Neural cell (in vitro differentiated cells): ENCODE measurements around the gene ACVR1. TPM values are rescaled to one million over a fixed set of nuclear protein-coding genes. Genes with fewer than 3 reads are reported as not detected.

Source experiments
- H2AFZ ChIP-seq: fragments of 200-600, 300-800 bp; sonication (generic), shearing (Covaris generic); 2 replicates; pipeline ENCODE4 v1.6.0; 2014; ENCODE audit warnings: low read depth, mild to moderate bottlenecking, antibody characterized with exemption, low read length, moderate library complexity
- H3F3A ChIP-seq: fragments of 200-600 bp; shearing (Covaris generic); 2 replicates; pipeline ENCODE4 v1.6.1; 2016; ENCODE audit warnings: mild to moderate bottlenecking, moderate library complexity, mixed read lengths, antibody characterized with exemption, low read length; ENCODE audit not compliant: insufficient read depth, poor library complexity, severe bottlenecking
- H3K27ac ChIP-seq: fragments of 200-600, 300-800 bp; sonication (generic), shearing (Covaris generic); 2 replicates; pipeline ENCODE4 v1.5.1; 2014; ENCODE audit warnings: mild to moderate bottlenecking, low read length, moderate library complexity
- H3K27me3 ChIP-seq: fragments of 300-800, 200-600 bp; sonication (generic), shearing (Covaris generic); 2 replicates; pipeline ENCODE4 v1.6.0; 2014; ENCODE audit warnings: mild to moderate bottlenecking, low read depth, low read length, moderate library complexity; ENCODE audit not compliant: insufficient read depth
- H3K36me3 ChIP-seq: fragments of 300-800, 200-600 bp; sonication (generic), shearing (Covaris generic); 2 replicates; pipeline ENCODE4 v1.5.1; 2014; ENCODE audit warnings: mild to moderate bottlenecking, antibody characterized with exemption, low read length, moderate library complexity; ENCODE audit not compliant: insufficient read depth
- H3K4me2 ChIP-seq: fragments of 300-800, 200-600 bp; sonication (generic), shearing (Covaris generic); 2 replicates; pipeline ENCODE4 v1.6.0; 2014; ENCODE audit warnings: mild to moderate bottlenecking, low read length
- H3K4me3 ChIP-seq: fragments of 300-800, 200-600 bp; sonication (generic), shearing (Covaris generic); 2 replicates; pipeline ENCODE4 v1.5.1; 2014; ENCODE audit warnings: mild to moderate bottlenecking, low read length, moderate library complexity
- H3K79me2 ChIP-seq: fragments of 200-600 bp; shearing (Covaris generic); replicated peaks from 2 replicates; pipeline ENCODE4 v1.6.0; 2014; ENCODE audit warnings: mild to moderate bottlenecking, low read length, moderate library complexity; ENCODE audit not compliant: insufficient read depth
- H3K9ac ChIP-seq: fragments of 300-800, 200-600 bp; sonication (generic), shearing (Covaris generic); 2 replicates; pipeline ENCODE4 v1.6.1; 2016; ENCODE audit warnings: mild to moderate bottlenecking, low read length, mixed read lengths
- H3K9me2 ChIP-seq: fragments of 200-600 bp; shearing (Covaris generic); 2 replicates; pipeline ENCODE4 v1.6.1; 2016; ENCODE audit warnings: mild to moderate bottlenecking, low read length, mixed read lengths; ENCODE audit not compliant: insufficient read depth
- H3K9me3 ChIP-seq: fragments of 200-600, 300-800 bp; sonication (generic), shearing (Covaris generic); 2 replicates; pipeline ENCODE4 v1.6.1; 2016; ENCODE audit warnings: mild to moderate bottlenecking, mixed run types, low read length, moderate library complexity, mixed read lengths
- H4K20me1 ChIP-seq: fragments of 200-600 bp; shearing (Covaris generic); 2 replicates; pipeline ENCODE4 v1.6.1; 2016; ENCODE audit warnings: mild to moderate bottlenecking, mixed run types; ENCODE audit not compliant: insufficient read depth
- EP300 ChIP-seq: fragments of 450-650 bp; conservative IDR thresholded peaks from 2 replicates; pipeline ENCODE4 v1.6.1; 2014; ENCODE audit warnings: antibody characterized with exemption, mild to moderate bottlenecking, moderate library complexity; ENCODE audit not compliant: poor library complexity, severe bottlenecking
- EZH2 ChIP-seq: fragments of 200-600, 300-800 bp; shearing (Covaris generic), sonication (generic); IDR thresholded peaks from 2 replicates; pipeline ENCODE4 v1.6.1; 2014; ENCODE audit warnings: antibody characterized with exemption, low read length, borderline replicate concordance, mild to moderate bottlenecking; ENCODE audit not compliant: insufficient read depth, poor library complexity, severe bottlenecking
- MXI1 ChIP-seq: fragments of 450-650 bp; conservative IDR thresholded peaks from 2 replicates; pipeline ENCODE4 v1.6.1; 2014; ENCODE audit warnings: antibody characterized with exemption, mild to moderate bottlenecking; ENCODE audit not compliant: poor library complexity, severe bottlenecking
- POLR2AphosphoS5 ChIP-seq: IDR thresholded peaks from 2 replicates; pipeline ENCODE4 v1.6.1; 2012
- RAD21 ChIP-seq: fragments of 450-650 bp; conservative IDR thresholded peaks from 2 replicates; pipeline ENCODE4 v1.6.1; 2014; ENCODE audit warnings: antibody characterized with exemption, mild to moderate bottlenecking, moderate library complexity
- REST ChIP-seq: IDR thresholded peaks from 2 replicates; pipeline ENCODE4 v1.6.1; 2012; ENCODE audit warnings: borderline replicate concordance
- SMC3 ChIP-seq: fragments of 450-650 bp; conservative IDR thresholded peaks from 2 replicates; pipeline ENCODE4 v1.6.1; 2014; ENCODE audit warnings: antibody characterized with exemption, mild to moderate bottlenecking, moderate library complexity; ENCODE audit not compliant: poor library complexity
- TAF1 ChIP-seq: IDR thresholded peaks from 2 replicates; pipeline ENCODE4 v1.6.1; 2012; ENCODE audit warnings: low read depth
- polyA plus RNA-seq: library from polyadenylated mRNA; depleted of rRNA; stranded (reverse); fragments of >200 nt; gene quantifications from 2 replicates; pipeline ENCODE4 v1.2.3, GENCODE V29; 2014
- TF ChIP-seq, protein P1 (sequence below): fragments of 450-650 bp; IDR thresholded peaks from 2 replicates; pipeline ENCODE4 v1.5.1; 2014; ENCODE audit warnings: antibody characterized with exemption, mild to moderate bottlenecking, moderate library complexity; ENCODE audit not compliant: poor library complexity, severe bottlenecking

The ACVR1 gene
- polyA plus RNA-seq, 1 donor from 2014 or later = 4.0 TPM

GRCh38 chr2:157842106-157842879 lies 33.8 kb downstream of the ACVR1 start:
- Histone ChIP-seq H3K9me3 (no peaks in the 10 kb centered on the region), H2AFZ (no peak overlapping the region), H3K9me2 (no peaks in the 10 kb centered on the region), H4K20me1 (no peaks in the 10 kb centered on the region), H3F3A (peaks cover 7% of the 10 kb centered on the region), H3K79me2 (no peaks in the 10 kb centered on the region), H3K4me2 (no peak overlapping the region), H3K36me3 (no peaks in the 10 kb centered on the region), H3K27me3 (no peaks in the 10 kb centered on the region), H3K27ac (no peak overlapping the region), H3K9ac (no peak overlapping the region), H3K4me3 (no peak overlapping the region)
- TF ChIP-seq EZH2 (no peak), RAD21 (no peak), POLR2AphosphoS5 (no peak), REST (no peak), MXI1 (no peak), TAF1 (no peak), EP300 (no peak), SMC3 (no peak)
- TF ChIP-seq, protein P1, sequence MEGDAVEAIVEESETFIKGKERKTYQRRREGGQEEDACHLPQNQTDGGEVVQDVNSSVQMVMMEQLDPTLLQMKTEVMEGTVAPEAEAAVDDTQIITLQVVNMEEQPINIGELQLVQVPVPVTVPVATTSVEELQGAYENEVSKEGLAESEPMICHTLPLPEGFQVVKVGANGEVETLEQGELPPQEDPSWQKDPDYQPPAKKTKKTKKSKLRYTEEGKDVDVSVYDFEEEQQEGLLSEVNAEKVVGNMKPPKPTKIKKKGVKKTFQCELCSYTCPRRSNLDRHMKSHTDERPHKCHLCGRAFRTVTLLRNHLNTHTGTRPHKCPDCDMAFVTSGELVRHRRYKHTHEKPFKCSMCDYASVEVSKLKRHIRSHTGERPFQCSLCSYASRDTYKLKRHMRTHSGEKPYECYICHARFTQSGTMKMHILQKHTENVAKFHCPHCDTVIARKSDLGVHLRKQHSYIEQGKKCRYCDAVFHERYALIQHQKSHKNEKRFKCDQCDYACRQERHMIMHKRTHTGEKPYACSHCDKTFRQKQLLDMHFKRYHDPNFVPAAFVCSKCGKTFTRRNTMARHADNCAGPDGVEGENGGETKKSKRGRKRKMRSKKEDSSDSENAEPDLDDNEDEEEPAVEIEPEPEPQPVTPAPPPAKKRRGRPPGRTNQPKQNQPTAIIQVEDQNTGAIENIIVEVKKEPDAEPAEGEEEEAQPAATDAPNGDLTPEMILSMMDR = no peak

DNA sequence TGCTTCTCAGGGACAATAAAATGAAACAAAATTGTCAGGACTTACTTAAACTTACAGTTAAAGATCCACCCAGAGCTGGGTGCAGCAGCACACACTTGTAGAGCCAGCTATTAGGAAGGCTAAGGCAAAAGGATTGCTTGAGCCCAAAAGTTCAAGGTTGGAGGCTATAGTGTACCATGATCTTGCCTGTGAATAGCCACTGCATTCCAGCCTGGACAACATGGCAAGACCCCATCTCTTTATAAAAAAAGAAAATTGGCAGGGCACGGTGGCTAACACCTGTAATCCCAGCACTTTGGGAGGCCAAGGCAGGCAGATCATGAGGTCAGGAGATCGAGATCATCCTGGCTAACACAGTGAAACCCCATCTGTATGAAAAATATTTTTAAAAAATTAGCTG lies 34.6 kb downstream of the ACVR1 start:
- Histone ChIP-seq H3K9me3 (no peaks in the 10 kb centered on the region), H3K36me3 (no peaks in the 10 kb centered on the region), H3F3A (peaks cover 10% of the 10 kb centered on the region), H3K4me3 (no peak overlapping the region), H3K27me3 (no peaks in the 10 kb centered on the region), H3K9ac (no peak overlapping the region), H3K79me2 (no peaks in the 10 kb centered on the region), H2AFZ (no peak overlapping the region), H3K9me2 (no peaks in the 10 kb centered on the region), H3K27ac (no peak overlapping the region), H4K20me1 (no peaks in the 10 kb centered on the region), H3K4me2 (no peak overlapping the region)
- TF ChIP-seq EZH2 = no peak
- TF ChIP-seq POLR2AphosphoS5 = no peak
- no peak for TF ChIP-seq TAF1
- TF ChIP-seq MXI1 = no peak
- TF ChIP-seq SMC3 = no peak
- TF ChIP-seq RAD21 = no peak
- no peak for TF ChIP-seq REST
- TF ChIP-seq EP300 = no peak
- TF ChIP-seq, protein P1 = no peak
